Uterus (tissue), 2 donors: ENCODE results near the gene NAXE.

Experiments used
- POLR2A ChIP-seq, 2 donors: fragments of 450-650 bp; IDR thresholded peaks; one replicate each; pipeline ENCODE4 v1.6.1; 2016; ENCODE audit warnings: antibody characterized with exemption in 2 of 2, mild to moderate bottlenecking in 1 of 2, moderate library complexity in 1 of 2
- TF ChIP-seq, protein P1 (sequence below), 4 experiments: fragments of 200-600 bp in 2 of 4; fragments of 450-650 bp in 2 of 4; sonication (generic) in 2 of 4; IDR thresholded peaks; one replicate each; pipeline ENCODE4 v1.5.1; 2016 to 2019; ENCODE audit warnings: antibody characterized with exemption in 4 of 4, mild to moderate bottlenecking in 2 of 4, moderate library complexity in 1 of 4

DNA sequence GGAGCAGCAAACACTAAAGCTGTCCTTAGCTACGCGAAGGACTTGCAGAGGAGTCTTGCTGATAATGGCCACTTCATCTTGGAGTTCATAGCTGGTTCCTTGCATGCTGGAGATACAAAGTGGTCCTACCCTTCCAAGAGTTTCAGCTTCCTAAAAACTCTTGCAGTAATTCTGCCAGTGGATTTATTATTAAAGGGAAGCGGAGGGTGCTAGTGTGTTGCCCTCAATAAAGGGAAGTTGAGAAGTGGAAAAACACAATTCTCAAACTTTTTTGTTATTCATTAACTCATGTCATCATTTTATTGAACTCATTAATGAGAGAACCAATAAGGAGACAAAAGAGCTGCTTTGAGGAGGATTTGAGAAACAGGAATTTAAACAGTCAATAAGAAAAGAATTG is 21.1 kb downstream of the NAXE start:
- TF ChIP-seq, protein P1, sequence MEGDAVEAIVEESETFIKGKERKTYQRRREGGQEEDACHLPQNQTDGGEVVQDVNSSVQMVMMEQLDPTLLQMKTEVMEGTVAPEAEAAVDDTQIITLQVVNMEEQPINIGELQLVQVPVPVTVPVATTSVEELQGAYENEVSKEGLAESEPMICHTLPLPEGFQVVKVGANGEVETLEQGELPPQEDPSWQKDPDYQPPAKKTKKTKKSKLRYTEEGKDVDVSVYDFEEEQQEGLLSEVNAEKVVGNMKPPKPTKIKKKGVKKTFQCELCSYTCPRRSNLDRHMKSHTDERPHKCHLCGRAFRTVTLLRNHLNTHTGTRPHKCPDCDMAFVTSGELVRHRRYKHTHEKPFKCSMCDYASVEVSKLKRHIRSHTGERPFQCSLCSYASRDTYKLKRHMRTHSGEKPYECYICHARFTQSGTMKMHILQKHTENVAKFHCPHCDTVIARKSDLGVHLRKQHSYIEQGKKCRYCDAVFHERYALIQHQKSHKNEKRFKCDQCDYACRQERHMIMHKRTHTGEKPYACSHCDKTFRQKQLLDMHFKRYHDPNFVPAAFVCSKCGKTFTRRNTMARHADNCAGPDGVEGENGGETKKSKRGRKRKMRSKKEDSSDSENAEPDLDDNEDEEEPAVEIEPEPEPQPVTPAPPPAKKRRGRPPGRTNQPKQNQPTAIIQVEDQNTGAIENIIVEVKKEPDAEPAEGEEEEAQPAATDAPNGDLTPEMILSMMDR (IDR thresholded peaks at IDR 0.05), result no peak
- no peak for TF ChIP-seq POLR2A (IDR thresholded peaks at IDR 0.05)
